Neural cell (in vitro differentiated cells): ENCODE data around the gene BICC1. TPM values are rescaled to one million over a fixed set of nuclear protein-coding genes. Genes with fewer than 3 reads are reported as not detected.
A peak's percentile ranks its signal among the peaks of the same experiment; 100 is the strongest.

Experiments
- H2AFZ ChIP-seq: fragments of 200-600, 300-800 bp; sonication (generic), shearing (Covaris generic); 2 replicates; pipeline ENCODE4 v1.6.0; 2014; ENCODE audit warnings: low read depth, mild to moderate bottlenecking, antibody characterized with exemption, low read length, moderate library complexity
- H3F3A ChIP-seq: fragments of 200-600 bp; shearing (Covaris generic); 2 replicates; pipeline ENCODE4 v1.6.1; 2016; ENCODE audit warnings: mild to moderate bottlenecking, moderate library complexity, mixed read lengths, antibody characterized with exemption, low read length; ENCODE audit not compliant: insufficient read depth, poor library complexity, severe bottlenecking
- H3K27ac ChIP-seq: fragments of 200-600, 300-800 bp; sonication (generic), shearing (Covaris generic); 2 replicates; pipeline ENCODE4 v1.5.1; 2014; ENCODE audit warnings: mild to moderate bottlenecking, low read length, moderate library complexity
- H3K27me3 ChIP-seq: fragments of 300-800, 200-600 bp; sonication (generic), shearing (Covaris generic); 2 replicates; pipeline ENCODE4 v1.6.0; 2014; ENCODE audit warnings: mild to moderate bottlenecking, low read depth, low read length, moderate library complexity; ENCODE audit not compliant: insufficient read depth
- H3K36me3 ChIP-seq: fragments of 300-800, 200-600 bp; sonication (generic), shearing (Covaris generic); 2 replicates; pipeline ENCODE4 v1.5.1; 2014; ENCODE audit warnings: mild to moderate bottlenecking, antibody characterized with exemption, low read length, moderate library complexity; ENCODE audit not compliant: insufficient read depth
- H3K4me2 ChIP-seq: fragments of 300-800, 200-600 bp; sonication (generic), shearing (Covaris generic); 2 replicates; pipeline ENCODE4 v1.6.0; 2014; ENCODE audit warnings: mild to moderate bottlenecking, low read length
- H3K4me3 ChIP-seq: fragments of 300-800, 200-600 bp; sonication (generic), shearing (Covaris generic); 2 replicates; pipeline ENCODE4 v1.5.1; 2014; ENCODE audit warnings: mild to moderate bottlenecking, low read length, moderate library complexity
- H3K79me2 ChIP-seq: fragments of 200-600 bp; shearing (Covaris generic); replicated peaks from 2 replicates; pipeline ENCODE4 v1.6.0; 2014; ENCODE audit warnings: mild to moderate bottlenecking, low read length, moderate library complexity; ENCODE audit not compliant: insufficient read depth
- H3K9ac ChIP-seq: fragments of 300-800, 200-600 bp; sonication (generic), shearing (Covaris generic); 2 replicates; pipeline ENCODE4 v1.6.1; 2016; ENCODE audit warnings: mild to moderate bottlenecking, low read length, mixed read lengths
- H3K9me2 ChIP-seq: fragments of 200-600 bp; shearing (Covaris generic); 2 replicates; pipeline ENCODE4 v1.6.1; 2016; ENCODE audit warnings: mild to moderate bottlenecking, low read length, mixed read lengths; ENCODE audit not compliant: insufficient read depth
- H3K9me3 ChIP-seq: fragments of 200-600, 300-800 bp; sonication (generic), shearing (Covaris generic); 2 replicates; pipeline ENCODE4 v1.6.1; 2016; ENCODE audit warnings: mild to moderate bottlenecking, mixed run types, low read length, moderate library complexity, mixed read lengths
- H4K20me1 ChIP-seq: fragments of 200-600 bp; shearing (Covaris generic); 2 replicates; pipeline ENCODE4 v1.6.1; 2016; ENCODE audit warnings: mild to moderate bottlenecking, mixed run types; ENCODE audit not compliant: insufficient read depth
- EP300 ChIP-seq: fragments of 450-650 bp; conservative IDR thresholded peaks from 2 replicates; pipeline ENCODE4 v1.6.1; 2014; ENCODE audit warnings: antibody characterized with exemption, mild to moderate bottlenecking, moderate library complexity; ENCODE audit not compliant: poor library complexity, severe bottlenecking
- EZH2 ChIP-seq: fragments of 200-600, 300-800 bp; shearing (Covaris generic), sonication (generic); IDR thresholded peaks from 2 replicates; pipeline ENCODE4 v1.6.1; 2014; ENCODE audit warnings: antibody characterized with exemption, low read length, borderline replicate concordance, mild to moderate bottlenecking; ENCODE audit not compliant: insufficient read depth, poor library complexity, severe bottlenecking
- MXI1 ChIP-seq: fragments of 450-650 bp; conservative IDR thresholded peaks from 2 replicates; pipeline ENCODE4 v1.6.1; 2014; ENCODE audit warnings: antibody characterized with exemption, mild to moderate bottlenecking; ENCODE audit not compliant: poor library complexity, severe bottlenecking
- POLR2AphosphoS5 ChIP-seq: IDR thresholded peaks from 2 replicates; pipeline ENCODE4 v1.6.1; 2012
- RAD21 ChIP-seq: fragments of 450-650 bp; conservative IDR thresholded peaks from 2 replicates; pipeline ENCODE4 v1.6.1; 2014; ENCODE audit warnings: antibody characterized with exemption, mild to moderate bottlenecking, moderate library complexity
- SMC3 ChIP-seq: fragments of 450-650 bp; conservative IDR thresholded peaks from 2 replicates; pipeline ENCODE4 v1.6.1; 2014; ENCODE audit warnings: antibody characterized with exemption, mild to moderate bottlenecking, moderate library complexity; ENCODE audit not compliant: poor library complexity
- TAF1 ChIP-seq: IDR thresholded peaks from 2 replicates; pipeline ENCODE4 v1.6.1; 2012; ENCODE audit warnings: low read depth
- polyA plus RNA-seq: library from polyadenylated mRNA; depleted of rRNA; stranded (reverse); fragments of >200 nt; gene quantifications from 2 replicates; pipeline ENCODE4 v1.2.3, GENCODE V29; 2014
- TF ChIP-seq, protein P1 (sequence below): fragments of 450-650 bp; IDR thresholded peaks from 2 replicates; pipeline ENCODE4 v1.5.1; 2014; ENCODE audit warnings: antibody characterized with exemption, mild to moderate bottlenecking, moderate library complexity; ENCODE audit not compliant: poor library complexity, severe bottlenecking
- TF ChIP-seq, protein P2 (sequence below): IDR thresholded peaks from 2 replicates; pipeline ENCODE4 v1.6.1; 2012; ENCODE audit warnings: borderline replicate concordance

The BICC1 gene
- polyA plus RNA-seq, 1 donor from 2014 or later: 7.6 TPM

DNA sequence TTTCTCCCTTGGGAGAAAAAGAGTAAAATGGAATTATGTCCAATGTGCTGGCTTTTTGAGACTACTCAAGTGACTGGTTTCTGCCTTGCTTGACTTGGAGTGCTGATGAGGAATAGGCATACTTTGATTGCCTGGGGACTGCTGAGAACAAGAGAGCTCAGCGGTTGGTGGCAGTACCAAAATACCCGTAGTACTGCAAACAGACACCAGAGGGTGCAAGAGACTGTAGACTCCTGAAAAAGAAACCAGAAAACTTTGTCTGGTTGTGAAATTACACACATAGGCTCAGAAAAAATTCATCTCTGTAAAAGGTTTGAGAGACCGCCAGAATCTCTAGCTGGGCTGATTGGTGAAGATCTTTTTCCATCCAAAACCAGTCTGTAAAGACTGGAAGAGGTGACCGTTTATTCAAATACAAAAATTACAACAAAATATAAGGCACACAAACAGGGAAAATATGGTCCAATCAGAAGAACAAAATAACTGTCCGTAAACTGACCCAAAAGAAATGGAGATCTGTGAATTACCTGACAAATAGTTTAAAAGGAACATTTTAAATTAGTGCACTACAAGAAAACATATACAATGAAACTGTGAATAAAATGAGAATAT, 18.5 kb downstream of the BICC1 start:
- Histone ChIP-seq H3K9me3 (no peaks in the 10 kb centered on the region), H3K36me3 (no peaks in the 10 kb centered on the region), H3K4me3 (no peak overlapping the region), H3K27ac (no peak overlapping the region), H4K20me1 (no peaks in the 10 kb centered on the region), H3K4me2 (no peak overlapping the region), H3K9ac (no peak overlapping the region), H3K79me2 (no peaks in the 10 kb centered on the region), H3F3A (no peaks in the 10 kb centered on the region), H3K27me3 (no peaks in the 10 kb centered on the region), H2AFZ (no peak overlapping the region), H3K9me2 (no peaks in the 10 kb centered on the region)
- no peak for TF ChIP-seq MXI1
- no peak for TF ChIP-seq EP300
- TF ChIP-seq RAD21: peak; percentile 75
- TF ChIP-seq, protein P1, sequence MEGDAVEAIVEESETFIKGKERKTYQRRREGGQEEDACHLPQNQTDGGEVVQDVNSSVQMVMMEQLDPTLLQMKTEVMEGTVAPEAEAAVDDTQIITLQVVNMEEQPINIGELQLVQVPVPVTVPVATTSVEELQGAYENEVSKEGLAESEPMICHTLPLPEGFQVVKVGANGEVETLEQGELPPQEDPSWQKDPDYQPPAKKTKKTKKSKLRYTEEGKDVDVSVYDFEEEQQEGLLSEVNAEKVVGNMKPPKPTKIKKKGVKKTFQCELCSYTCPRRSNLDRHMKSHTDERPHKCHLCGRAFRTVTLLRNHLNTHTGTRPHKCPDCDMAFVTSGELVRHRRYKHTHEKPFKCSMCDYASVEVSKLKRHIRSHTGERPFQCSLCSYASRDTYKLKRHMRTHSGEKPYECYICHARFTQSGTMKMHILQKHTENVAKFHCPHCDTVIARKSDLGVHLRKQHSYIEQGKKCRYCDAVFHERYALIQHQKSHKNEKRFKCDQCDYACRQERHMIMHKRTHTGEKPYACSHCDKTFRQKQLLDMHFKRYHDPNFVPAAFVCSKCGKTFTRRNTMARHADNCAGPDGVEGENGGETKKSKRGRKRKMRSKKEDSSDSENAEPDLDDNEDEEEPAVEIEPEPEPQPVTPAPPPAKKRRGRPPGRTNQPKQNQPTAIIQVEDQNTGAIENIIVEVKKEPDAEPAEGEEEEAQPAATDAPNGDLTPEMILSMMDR: peak; percentile 75
- no peak for TF ChIP-seq POLR2AphosphoS5
- TF ChIP-seq, protein P2, sequence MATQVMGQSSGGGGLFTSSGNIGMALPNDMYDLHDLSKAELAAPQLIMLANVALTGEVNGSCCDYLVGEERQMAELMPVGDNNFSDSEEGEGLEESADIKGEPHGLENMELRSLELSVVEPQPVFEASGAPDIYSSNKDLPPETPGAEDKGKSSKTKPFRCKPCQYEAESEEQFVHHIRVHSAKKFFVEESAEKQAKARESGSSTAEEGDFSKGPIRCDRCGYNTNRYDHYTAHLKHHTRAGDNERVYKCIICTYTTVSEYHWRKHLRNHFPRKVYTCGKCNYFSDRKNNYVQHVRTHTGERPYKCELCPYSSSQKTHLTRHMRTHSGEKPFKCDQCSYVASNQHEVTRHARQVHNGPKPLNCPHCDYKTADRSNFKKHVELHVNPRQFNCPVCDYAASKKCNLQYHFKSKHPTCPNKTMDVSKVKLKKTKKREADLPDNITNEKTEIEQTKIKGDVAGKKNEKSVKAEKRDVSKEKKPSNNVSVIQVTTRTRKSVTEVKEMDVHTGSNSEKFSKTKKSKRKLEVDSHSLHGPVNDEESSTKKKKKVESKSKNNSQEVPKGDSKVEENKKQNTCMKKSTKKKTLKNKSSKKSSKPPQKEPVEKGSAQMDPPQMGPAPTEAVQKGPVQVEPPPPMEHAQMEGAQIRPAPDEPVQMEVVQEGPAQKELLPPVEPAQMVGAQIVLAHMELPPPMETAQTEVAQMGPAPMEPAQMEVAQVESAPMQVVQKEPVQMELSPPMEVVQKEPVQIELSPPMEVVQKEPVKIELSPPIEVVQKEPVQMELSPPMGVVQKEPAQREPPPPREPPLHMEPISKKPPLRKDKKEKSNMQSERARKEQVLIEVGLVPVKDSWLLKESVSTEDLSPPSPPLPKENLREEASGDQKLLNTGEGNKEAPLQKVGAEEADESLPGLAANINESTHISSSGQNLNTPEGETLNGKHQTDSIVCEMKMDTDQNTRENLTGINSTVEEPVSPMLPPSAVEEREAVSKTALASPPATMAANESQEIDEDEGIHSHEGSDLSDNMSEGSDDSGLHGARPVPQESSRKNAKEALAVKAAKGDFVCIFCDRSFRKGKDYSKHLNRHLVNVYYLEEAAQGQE: no peak
- TF ChIP-seq TAF1: no peak
- TF ChIP-seq SMC3: peak; percentile 74
- no peak for TF ChIP-seq EZH2

DNA sequence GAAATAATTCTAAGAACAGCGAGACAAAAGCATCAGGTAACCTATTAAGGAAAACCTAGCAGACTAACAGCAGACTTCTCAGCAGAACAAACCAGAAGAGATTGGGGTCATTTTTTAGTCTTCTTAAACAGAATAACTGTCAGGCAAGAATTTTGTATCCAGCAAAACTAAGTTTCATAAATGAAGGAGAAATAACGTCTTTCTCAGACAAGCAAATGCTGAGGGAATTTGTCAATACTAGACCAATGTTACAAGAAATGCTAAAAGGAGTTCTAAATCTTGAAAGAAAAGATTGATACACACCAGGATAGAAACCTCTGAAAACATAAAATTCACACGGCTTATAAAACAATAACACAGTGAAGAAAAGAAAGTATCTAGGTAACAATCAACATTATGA, 22.6 kb downstream of the BICC1 start:
- H3K79me2 ChIP-seq: no peaks in the 10 kb centered on the region
- H2AFZ ChIP-seq: no peak overlapping the region
- H3K27ac ChIP-seq: no peak overlapping the region
- no peaks in the 10 kb centered on the region for H3K27me3 ChIP-seq
- no peak overlapping the region for H3K4me3 ChIP-seq
- no peaks in the 10 kb centered on the region for H3K9me2 ChIP-seq
- no peak overlapping the region for H3K9ac ChIP-seq
- no peaks in the 10 kb centered on the region for H3K9me3 ChIP-seq
- H3K4me2 ChIP-seq: no peak overlapping the region
- H3F3A ChIP-seq: no peaks in the 10 kb centered on the region
- no peaks in the 10 kb centered on the region for H4K20me1 ChIP-seq
- no peaks in the 10 kb centered on the region for H3K36me3 ChIP-seq
- TF ChIP-seq POLR2AphosphoS5: no peak
- TF ChIP-seq, protein P2: no peak
- TF ChIP-seq MXI1: no peak
- no peak for TF ChIP-seq RAD21
- no peak for TF ChIP-seq SMC3
- TF ChIP-seq, protein P1: no peak
- no peak for TF ChIP-seq EP300
- TF ChIP-seq TAF1: no peak
- no peak for TF ChIP-seq EZH2
